Fibroblast of mammary gland (primary cell): Measurements from ENCODE around the gene MGAT5B.
A peak's percentile ranks its signal among the peaks of the same experiment; 100 is the strongest.

Experiments used
- DNase-seq: peaks from one replicate; pipeline ENCODE4 v3.0.0-alpha.2; 2010; ENCODE audit warnings: low read depth
- H3K4me3 ChIP-seq: 2 replicates; pipeline ENCODE4 v1.5.1; 2011; ENCODE audit warnings: low read depth, mild to moderate bottlenecking, low read length, moderate library complexity; ENCODE audit not compliant: control insufficient read depth
- CTCF ChIP-seq: conservative IDR thresholded peaks from 2 replicates; pipeline ENCODE4 v1.5.1; 2011; ENCODE audit warnings: low read depth, low read length, inconsistent platforms; ENCODE audit not compliant: control insufficient read depth, insufficient read depth

The MGAT5B gene

GRCh38 chr17:76868669-76869495 lies 678 bp downstream of the MGAT5B start:
- DNase-seq = no peak
- no peak overlapping the region for H3K4me3 ChIP-seq
- TF ChIP-seq CTCF = no peak

- TF ChIP-seq CTCF = no peak
- no peak overlapping the region for H3K4me3 ChIP-seq
- DNase-seq = no peak
These were observed 1.5 kb downstream of the MGAT5B start for GRCh38 chr17:76869496-76870376.

- TF ChIP-seq CTCF = no peak
- no peak for DNase-seq
- no peak overlapping the region for H3K4me3 ChIP-seq
These were observed 2.1 kb downstream of the MGAT5B start for GRCh38 chr17:76870377-76870714.

GRCh38 chr17:76871668-76872067 lies 3.5 kb downstream of the MGAT5B start:
- TF ChIP-seq CTCF = no peak
- H3K4me3 ChIP-seq = no peak overlapping the region
- no peak for DNase-seq

GRCh38 chr17:76872221-76872873 lies 4.1 kb downstream of the MGAT5B start:
- peak; percentile 79 for DNase-seq
- no peak for TF ChIP-seq CTCF
- H3K4me3 ChIP-seq = no peak overlapping the region

- TF ChIP-seq CTCF = no peak
- no peak overlapping the region for H3K4me3 ChIP-seq
- DNase-seq = no peak
These were observed 4.6 kb downstream of the MGAT5B start for GRCh38 chr17:76872874-76873221.
